Dedifferentiated amniotic fluid mesenchymal stem cell (primary cell): ENCODE measurements around the gene DPYD.

ENCODE experiments used
- DNase-seq: peaks from one replicate; pipeline ENCODE4 v3.0.0-alpha.2; 2016; ENCODE audit errors: extremely low spot score

Gene DPYD

GRCh38 chr1:97784661-97785060 is 136.2 kb downstream of the DPYD start:
- no peak for DNase-seq

- no peak for DNase-seq
Measured at GRCh38 chr1:97783751-97784150, 137.1 kb downstream of the DPYD start.

GRCh38 chr1:97781762-97782337 is 139.0 kb downstream of the DPYD start:
- DNase-seq = no peak

DNA sequence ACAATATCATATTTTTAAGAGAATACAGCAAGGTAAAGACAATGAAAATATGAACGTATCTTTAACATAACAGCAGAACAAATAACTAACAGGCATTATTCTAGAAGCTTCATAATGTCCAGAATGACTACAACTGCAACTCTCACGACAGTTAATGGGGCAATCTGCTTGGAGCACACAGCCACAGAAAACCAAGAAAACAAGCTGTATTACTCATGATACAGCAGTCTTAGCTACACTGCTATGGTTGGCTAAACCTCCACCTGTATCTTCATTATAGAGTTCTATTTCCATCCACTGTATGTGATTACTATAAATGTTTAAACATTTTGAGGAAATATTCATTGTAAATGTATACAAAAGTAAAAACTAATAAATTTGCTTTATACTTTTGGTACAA is 139.9 kb downstream of the DPYD start:
- no peak for DNase-seq

DNA sequence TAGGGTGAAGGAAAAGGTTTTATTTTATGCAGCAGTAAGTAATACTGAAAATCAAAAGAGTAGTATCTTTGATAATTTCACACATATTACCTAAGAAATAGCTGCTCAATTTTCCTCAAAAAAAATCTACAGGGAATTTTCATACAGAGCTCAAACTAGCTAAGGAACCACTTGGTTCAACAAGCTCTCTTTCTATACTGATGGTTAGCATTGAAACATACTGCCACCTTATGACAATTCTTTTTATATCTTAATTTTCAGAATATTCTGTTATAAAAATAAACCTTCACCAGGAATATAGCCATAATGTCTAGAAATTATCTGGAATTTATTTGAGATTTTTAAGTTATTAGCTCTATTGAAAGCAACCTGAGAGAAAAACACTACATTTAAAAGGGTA is 142.1 kb downstream of the DPYD start:
- no peak for DNase-seq

- DNase-seq = no peak
Measured at GRCh38 chr1:97770376-97770775, 150.5 kb downstream of the DPYD start.

DNA sequence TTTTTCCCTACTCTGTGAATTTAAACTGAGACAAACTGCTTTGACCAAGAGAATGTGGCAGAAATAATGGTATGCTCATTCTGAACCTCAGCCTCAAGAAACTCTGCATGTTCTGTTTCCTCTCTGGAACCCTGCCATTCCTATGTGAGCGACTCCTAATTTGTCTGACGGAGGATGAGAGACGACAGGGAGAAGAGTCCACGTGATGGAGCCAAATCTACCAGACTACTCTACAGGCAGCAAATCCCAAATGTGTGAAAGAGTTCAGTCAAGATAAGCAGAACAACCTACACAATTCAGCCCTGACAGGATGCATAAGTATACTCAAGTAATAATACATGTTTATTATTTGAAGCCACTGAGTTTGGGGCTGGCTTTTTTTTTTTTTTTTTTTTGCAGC is 153.5 kb downstream of the DPYD start:
- DNase-seq = no peak

GRCh38 chr1:97764991-97765390 is 155.8 kb downstream of the DPYD start:
- DNase-seq = no peak

- DNase-seq = no peak
Measured at GRCh38 chr1:97761637-97762036, 159.2 kb downstream of the DPYD start.

GRCh38 chr1:97759078-97759477 is 161.8 kb downstream of the DPYD start:
- DNase-seq = no peak

DNA sequence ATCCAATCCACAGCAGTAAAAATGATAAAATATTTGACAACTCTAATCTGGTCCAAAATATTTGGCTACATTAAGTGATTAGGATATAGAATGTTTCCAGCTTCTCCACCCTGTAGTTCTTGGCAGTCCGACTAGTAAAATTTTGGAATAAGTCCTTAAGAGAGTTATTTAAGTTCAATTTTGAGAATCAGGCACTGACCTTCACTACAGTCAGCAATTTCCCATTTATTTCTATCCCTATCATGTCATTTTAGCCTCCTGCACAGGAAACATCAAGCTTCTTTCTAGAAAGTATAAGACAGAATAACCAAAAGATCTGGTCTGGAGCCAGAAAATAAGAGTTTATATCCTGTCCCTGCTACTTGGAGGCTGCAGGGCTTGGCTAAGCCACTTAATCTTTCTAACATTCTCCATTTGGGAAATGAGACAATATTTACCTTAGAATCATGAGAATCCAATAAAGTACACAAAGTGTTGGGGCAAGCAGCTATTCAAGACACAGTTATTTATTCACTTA is 162.2 kb downstream of the DPYD start:
- peak; percentile 15 for DNase-seq

DNA sequence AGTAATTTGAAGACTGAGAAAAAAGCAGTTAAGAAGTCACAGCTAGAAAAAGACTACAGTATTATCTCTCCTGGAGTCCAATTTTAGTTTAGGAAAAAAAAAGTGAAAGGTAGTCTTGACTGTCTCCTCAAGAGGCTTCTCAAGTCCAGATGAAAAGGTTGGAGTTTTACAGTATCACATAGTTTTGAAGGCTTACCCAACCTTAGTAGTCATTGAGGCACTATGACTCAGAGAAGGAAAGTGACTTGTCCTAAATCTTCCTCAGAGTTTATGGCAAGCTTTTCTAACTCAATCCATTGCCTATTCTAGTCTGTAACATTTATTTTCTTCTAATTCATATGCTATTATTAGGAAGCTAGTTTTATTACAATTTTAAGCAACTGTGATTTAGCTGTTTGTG is 174.9 kb downstream of the DPYD start:
- no peak for DNase-seq

DNA sequence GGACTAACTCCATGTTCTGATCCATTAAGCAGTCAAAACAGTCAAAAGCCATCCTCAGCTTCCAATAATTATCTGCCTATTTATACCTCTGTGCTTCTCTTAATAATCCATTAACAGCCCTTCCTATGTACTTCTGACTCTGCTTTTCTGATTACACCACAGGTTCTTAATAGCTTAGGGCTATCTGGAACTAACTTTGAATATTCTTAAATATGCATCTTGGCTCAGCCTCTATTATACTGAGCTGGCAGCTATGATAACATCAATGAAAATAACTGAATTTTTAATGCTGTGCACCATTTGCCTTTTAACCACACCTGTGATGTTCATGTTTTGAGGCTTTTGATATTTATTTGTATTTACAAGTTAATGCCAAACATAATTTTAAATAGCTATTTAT is 175.9 kb downstream of the DPYD start:
- DNase-seq = no peak

DNA sequence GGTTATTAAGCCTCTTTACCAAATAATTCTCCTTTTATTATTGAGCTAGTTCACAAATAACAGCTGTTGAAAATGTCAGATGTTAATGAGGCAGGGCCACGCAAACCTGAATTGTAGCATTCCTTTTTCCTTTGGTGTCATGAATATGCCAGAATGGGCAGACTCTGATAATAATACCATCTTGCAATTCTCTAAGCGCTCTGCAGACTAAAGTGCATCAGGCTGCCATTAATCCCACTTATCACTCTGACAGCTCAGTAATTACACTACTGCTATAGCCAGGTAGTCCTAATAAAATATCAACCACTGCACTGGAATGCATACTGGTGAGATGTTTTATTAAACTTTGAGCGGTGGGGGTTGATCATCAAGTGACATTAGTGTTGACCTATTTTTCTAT is 177.7 kb downstream of the DPYD start:
- DNase-seq = no peak

GRCh38 chr1:97740891-97741290 is 179.9 kb downstream of the DPYD start:
- no peak for DNase-seq

DNA sequence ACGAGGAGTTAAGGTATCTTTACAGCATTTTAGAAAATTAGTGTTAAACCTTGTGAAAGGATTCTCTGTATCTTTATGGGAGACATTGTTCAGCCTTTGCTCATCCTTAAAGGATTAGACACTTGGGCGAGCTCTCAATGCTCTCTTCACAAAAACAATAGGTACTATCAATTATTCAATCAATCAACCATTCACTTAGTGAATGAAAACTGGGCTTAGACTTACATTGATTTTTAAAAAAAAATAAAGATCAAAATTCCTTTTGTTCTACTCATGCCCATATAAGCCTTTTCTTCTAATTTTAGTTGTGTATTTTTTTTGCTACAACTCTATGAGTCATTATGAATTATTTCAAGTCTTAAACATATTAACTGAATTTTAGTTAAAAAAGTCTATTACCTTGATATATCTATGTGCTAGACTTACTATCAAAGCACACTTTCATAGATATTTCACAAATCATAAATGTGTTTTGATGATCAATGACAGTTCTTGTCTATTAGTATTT is 181.2 kb downstream of the DPYD start:
- DNase-seq = no peak

- no peak for DNase-seq
Measured at GRCh38 chr1:97738270-97738669, 182.6 kb downstream of the DPYD start.

DNA sequence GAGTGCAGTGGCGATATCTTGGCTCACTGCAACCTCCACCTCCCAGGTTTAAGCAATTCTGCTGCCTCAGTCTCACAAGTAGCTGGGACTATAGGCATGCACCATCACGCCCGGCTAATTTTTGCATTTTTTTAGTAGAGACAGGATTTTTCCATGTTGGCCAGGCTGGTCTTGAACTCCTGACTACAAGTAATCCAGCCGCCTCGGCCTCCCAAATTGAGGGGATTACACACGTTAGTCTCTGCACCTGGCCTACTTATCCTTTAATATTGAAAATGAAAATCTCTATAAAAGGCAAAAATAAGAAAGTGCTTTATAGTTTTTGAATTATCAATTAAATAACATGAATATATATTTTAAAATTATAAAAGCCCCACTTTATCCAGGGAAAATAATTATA is 190.6 kb downstream of the DPYD start:
- DNase-seq = no peak

DNA sequence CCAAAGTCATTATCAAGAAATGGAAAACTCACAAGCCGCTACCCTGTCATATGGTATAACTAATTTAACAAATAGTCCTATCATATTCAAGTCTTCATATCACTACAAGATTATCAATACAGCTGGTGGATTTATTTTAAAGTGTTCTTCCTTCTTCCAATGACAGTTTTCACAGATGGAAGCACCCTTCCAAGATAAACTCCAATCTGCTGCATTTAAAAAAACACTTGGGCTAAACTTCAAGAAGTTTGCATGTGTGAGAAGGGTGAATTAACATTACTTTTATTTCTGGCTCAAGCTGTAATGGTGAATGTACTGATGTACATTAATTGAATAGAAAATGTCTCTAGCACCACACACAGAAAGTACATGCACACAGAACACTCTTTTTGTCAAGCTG is 192.4 kb downstream of the DPYD start:
- DNase-seq = no peak

- DNase-seq = no peak
Measured at GRCh38 chr1:97727029-97727428, 193.8 kb downstream of the DPYD start.

DNA sequence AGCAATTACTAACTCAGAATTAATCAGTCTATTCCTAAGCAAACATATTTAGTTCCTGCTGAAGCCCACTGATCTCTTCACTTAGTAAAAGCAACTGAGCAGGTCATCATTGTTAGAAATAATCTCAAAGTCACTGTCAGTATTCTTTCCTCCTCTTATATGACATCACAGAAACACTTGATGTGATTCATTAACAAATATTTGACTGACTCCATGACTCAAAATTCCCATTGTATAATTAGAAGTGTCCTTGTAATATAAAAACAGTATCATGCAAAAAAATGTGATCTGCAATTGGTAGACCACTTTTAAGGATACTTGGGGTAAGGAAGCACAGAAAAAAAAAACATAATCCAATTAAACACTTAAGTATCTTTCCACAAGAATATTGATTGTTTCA is 194.4 kb downstream of the DPYD start:
- DNase-seq = no peak

- DNase-seq = no peak
Measured at GRCh38 chr1:97721221-97721620, 199.6 kb downstream of the DPYD start.

DNA sequence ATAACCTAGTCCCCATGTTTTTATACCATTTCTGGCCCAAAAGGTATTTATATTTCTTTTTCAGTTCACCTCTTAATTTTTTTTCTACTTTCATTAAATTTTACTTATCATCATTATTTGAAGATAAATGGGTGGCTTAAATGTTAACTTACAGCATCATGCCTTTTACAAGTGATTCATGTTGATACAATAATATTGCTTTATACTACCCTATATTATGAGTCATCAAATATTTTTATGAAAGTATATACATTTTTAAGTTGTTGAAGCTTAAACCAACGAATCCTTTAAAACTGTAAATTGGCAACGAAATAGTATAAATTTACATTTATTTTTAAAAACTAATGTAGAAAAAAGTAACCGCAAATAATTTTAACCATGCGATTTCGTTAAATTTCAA is 207.9 kb downstream of the DPYD start:
- no peak for DNase-seq

GRCh38 chr1:97711858-97712257 is 209.0 kb downstream of the DPYD start:
- no peak for DNase-seq
